GM23248 (cell line): Measurements from ENCODE around the gene DTX4.

ENCODE experiments used
- EZH2 ChIP-seq: fragments of 200-600 bp; sonication (generic); IDR thresholded peaks from 2 replicates; pipeline ENCODE4 v1.6.1; 2018; ENCODE audit warnings: antibody characterized with exemption, mild to moderate bottlenecking; ENCODE audit not compliant: insufficient read depth, poor library complexity, severe bottlenecking
- EZH2phosphoT487 ChIP-seq: fragments of 200-600 bp; sonication (generic); IDR thresholded peaks from 2 replicates; pipeline ENCODE4 v1.6.1; 2018; ENCODE audit warnings: antibody characterized with exemption, moderate library complexity, mild to moderate bottlenecking, low read depth; ENCODE audit not compliant: insufficient read depth

DNA sequence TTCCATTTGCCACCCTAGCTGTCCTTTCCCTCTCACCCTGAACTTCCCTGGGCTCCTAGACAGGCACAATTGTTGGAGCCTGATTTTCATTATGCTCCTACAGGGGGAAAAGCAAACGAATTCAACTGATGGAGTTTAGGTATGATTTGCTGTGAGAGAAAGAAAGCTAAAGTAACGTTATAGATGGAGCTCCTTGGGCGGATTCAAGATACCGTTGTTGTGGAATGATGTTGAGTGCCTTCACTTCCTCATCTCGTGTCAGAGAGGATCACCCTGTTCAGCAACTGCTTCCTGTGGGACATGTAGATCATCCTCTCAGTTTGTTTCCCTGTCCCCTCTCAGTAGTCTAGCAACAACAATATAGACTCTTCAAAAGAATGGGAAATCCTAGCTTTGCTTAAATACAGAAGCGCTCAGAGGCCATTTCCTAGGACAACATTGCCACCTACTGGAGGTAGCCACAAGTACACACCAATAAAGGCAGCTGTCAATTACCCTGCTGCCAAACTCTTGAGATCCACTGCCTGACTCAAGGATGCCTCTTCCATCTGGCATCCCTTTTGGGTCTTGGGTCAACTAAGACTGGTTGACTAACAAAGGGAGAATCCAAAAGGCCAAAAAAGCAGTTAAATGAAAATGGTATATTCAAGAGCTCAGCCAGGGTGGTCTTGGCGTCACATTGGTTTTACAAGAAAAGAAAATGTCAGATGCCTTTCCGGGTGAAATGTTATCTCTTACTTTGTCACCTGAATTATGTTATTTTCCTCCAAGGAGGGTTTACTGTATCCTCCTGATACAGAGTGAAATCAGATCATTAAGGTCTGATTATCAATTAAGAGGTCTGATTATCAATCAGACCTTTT lies 13.5 kb upstream of the DTX4 start:
- TF ChIP-seq EZH2 (no peak), EZH2phosphoT487 (no peak)
